HG02970 (cell line): ENCODE data around the gene TPP1.

Experiments
- ATAC-seq: cut with Tn5 transposase; IDR thresholded peaks from one replicate; pipeline ENCODE4 v1.9.1; 2021; ENCODE audit warnings: mild to moderate bottlenecking, moderate library complexity, moderate number of reproducible peaks; ENCODE audit not compliant: unreplicated experiment, low FRiP score

The TPP1 gene

GRCh38 chr11:6647836-6648235, 28.6 kb upstream of the TPP1 start:
- ATAC-seq: no peak

DNA sequence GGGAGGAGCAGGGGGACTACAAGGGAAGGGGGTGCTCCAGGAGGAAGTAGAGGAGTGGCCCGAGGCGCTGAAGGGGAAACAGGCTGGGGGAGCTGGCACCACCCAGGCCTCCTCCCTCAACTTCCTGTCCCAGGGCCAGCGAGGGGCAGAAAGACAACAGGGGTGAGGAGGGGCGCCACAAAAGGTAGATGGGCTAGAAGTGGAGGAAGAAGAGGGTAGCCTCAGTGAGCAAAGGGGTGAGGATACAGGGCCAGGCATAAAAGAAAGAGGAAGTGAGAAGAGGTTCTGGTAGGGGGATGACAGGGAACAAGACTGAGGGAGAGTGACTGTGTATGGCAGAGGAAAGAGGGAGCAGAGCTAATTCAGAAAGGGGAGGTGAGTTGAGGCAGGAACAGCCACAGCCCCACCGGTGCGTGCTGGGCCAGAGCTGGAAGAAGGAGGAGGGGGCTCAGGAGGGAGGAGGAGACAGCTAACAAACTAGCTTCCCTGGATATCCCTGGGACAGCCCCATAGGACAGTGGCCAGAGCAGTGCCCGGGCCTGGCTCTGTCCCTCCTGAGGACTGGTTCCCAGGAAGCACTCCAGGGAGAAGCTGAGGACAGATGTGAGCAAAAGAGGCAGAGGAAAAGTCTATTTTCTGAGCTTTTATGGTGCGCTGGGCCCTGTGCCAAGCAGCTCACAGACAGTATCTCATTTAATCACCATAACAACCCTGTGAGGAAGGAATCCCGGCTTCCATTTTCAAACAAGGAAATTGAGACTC, 27.9 kb upstream of the TPP1 start:
- peak; percentile 64 for ATAC-seq

- no peak for ATAC-seq
These were observed 27.3 kb upstream of the TPP1 start for GRCh38 chr11:6646576-6646917.

- ATAC-seq: no peak
These were observed 26.8 kb upstream of the TPP1 start for GRCh38 chr11:6646071-6646470.

- no peak for ATAC-seq
These were observed 23.7 kb upstream of the TPP1 start for GRCh38 chr11:6642957-6643356.

DNA sequence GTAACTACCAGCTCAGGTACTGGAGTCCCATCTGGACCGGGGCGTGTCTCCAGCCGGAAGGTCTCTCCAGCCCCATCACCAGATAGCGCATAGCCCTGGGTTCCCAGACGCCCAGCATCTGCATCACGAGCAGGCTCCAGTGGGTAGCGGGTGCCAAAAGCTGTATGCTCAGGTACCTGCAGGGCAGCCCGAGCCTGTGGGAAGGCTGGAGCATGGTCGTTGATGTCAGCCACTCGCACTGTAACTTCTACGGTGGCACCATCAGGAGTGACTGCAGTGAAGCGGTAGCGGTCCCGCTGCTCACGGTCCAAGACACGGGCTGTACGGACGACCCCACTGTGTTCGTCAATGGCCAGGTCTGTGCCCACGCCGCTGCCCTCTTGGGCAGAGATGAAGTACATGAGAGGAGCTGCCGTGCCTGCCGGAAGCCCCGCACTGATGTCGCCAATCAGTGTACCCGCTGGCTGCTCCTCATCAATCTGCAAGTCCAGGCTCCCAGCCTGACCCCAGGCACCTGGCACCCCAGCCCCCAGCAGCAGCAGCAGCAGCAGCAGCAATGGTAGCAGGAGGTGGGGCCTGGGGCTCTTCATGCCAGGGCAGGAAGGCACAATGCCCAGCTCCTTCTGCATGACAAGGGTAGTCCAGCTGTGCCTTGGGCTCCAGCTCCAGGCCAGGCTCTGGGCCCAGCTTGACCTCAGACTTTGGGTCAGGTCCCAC, 21.9 kb upstream of the TPP1 start:
- ATAC-seq: no peak

DNA sequence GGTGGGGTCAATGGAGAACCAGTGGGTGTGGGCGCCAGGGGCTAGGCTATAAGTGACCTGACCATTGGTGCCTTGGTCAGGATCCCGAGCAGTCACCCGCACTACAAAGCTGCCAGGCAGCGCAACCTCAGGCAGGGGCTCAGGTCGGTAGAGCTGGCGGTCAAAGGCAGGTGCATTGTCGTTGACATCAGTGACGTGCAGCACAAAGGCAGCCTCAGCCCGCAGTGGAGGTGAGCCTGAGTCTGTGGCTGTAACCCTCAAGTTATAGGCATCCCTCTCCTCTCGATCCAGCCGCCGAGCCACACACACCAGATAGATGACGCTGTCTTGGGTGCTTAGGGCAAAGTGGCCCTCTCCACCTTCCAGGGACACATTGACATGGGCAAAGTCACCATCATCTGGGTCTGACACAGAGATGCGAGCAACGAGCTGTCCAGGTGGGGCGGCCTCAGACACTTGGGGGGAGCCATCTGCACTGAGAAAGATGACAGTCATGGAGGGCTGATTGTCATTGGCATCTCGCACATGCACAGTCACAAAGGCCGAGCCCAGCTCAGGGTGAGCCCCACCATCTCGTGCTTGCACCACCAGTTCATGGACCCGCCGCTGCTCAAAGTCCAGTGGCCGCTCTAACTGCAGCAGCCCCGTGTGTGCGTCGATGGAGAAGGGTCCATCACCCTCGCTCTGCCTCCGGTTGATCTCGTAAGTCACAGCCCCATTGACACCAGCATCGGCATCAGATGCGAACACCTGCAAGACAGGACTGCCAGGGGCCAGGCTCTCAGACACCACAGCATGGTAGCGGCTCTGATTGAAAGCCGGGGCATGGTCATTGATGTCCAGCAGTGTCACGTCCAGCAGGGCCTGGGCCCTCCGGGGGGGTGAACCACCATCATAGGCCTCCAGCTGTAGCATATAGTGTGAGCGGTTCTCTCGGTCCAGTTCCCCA, 21.1 kb upstream of the TPP1 start:
- no peak for ATAC-seq

GRCh38 chr11:6638429-6638828, 19.2 kb upstream of the TPP1 start:
- no peak for ATAC-seq

GRCh38 chr11:6637871-6638270, 18.6 kb upstream of the TPP1 start:
- ATAC-seq: no peak

- ATAC-seq: no peak
These were observed 17.3 kb upstream of the TPP1 start for GRCh38 chr11:6636480-6636879.

DNA sequence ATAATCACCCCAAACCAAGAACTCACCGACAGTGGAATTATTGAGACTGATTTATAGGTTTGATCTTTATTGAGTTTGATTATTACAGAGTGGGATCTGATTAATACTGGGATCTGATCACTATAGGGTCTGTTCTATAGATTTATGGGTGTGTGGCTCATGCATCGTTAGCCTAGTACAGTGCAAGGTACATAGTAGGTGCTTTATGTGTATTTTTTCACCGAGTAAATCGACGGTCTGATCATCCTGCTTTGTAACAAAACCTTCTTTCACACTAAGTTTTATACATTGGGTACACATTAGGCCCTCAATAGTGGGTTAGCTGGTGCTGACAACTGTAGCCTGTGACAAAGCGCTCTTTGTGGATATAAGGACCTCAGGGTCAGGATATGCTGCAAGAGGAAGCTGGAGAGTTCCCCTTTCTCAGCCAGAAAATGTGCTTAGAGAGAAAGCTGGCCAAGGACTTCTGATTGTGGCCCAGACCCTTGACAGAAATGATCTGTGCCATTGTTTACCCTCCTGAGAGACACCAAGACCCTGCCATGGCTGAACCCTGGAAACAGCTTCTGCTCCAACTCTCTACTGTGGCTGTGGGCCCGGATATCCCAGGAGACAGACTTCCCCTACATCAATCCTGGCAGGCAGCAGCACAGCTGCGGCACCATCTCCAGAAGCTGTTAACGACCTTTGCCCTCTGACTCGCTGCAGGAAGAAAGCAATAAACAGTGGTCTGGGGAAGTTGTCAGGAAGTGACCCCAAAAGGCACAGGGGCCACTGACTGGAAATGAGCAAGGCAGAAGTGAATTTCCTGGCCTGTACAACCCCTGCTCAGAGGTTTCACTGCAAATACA, 16.1 kb upstream of the TPP1 start:
- ATAC-seq: no peak

GRCh38 chr11:6634534-6634933, 15.3 kb upstream of the TPP1 start:
- no peak for ATAC-seq

DNA sequence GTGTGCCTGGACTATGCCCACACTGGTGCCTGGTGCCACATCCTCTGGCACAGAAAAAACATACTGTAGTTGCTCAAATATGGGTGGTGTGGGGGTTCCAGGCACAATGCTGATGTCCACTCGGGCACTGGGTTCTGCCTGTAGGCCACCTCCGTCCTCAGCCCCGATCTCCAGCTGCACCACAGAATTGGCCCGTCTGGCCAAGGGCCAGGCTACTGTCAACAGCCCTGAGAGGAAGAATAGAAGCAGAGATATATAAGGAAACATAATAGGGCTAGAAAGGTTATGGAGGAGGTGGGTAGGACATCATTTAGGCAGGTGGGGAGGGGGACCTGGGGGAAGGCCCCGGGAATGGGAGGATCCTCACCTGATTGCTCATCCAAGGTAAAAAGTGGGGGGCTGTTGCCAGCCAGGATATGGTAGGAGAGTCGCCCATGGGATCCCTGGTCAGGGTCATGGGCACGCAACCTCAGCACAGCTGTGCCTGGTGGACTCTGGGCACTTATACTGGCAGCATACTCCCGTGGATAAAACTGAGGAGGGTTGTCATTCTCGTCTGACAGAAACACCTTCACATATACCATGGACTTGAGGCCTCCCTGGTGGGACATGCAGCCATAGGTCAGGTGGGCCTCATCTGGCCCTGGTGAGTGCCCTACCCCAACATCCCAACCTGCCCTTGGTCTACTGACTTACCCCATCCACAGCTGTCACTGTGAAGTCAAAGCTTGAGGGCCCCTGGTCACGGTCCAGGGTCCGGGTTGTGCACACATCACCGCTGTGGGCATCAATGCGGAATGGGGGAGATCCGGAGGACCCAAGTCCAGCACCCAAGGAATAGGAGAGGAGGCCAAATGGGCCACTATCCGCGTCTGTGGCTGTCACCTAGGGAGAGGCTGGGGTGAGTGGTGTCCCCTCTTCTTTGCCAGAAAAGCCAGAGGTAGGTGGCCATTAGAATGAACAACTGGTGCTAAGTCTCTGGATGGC, 14.5 kb upstream of the TPP1 start:
- ATAC-seq: no peak

GRCh38 chr11:6632116-6633073, 13.2 kb upstream of the TPP1 start:
- ATAC-seq: no peak

- no peak for ATAC-seq
These were observed 12.2 kb upstream of the TPP1 start for GRCh38 chr11:6631361-6631890.

- ATAC-seq: no peak
These were observed 11.5 kb upstream of the TPP1 start for GRCh38 chr11:6630632-6631291.
